ENCODE measurements around the gene KCNAB1. TPM values are rescaled to one million over a fixed set of nuclear protein-coding genes. Genes with fewer than 3 reads are reported as not detected.

Gene KCNAB1
- total RNA-seq, 1 donor from 2014 or later, result 16.5 TPM

DNA sequence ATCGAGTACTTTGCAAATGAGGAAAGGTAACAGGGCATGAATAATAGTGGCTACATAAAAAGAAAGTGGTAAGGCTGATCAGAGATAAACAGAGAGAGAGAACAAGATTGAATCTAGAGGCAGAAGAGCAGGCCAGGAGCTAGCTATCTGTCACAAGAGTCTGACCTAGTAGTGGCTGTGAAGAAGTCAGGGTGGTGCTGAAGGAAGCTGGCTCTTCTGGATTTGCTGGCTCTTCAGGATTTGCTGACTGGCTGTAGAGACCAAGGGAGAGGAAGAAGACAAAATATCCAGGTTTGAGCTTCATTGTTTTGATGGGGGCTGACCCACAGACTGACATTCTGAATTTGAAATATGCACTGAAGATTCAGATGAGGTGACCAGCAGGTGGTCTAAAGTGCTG, 292.2 kb downstream of the KCNAB1 start:
- DNase-seq, result no peak
- Mint-ChIP-seq H3K27ac (ENCODE audit: unreplicated experiment) (peak overlapping the region; percentile 93), H3K4me1 (ENCODE audit: low read depth, unreplicated experiment) (peaks cover 35% of the 10 kb centered on the region), H3K36me3 (ENCODE audit: unreplicated experiment) (peaks cover 5% of the 10 kb centered on the region), H3K9me3 (ENCODE audit: unreplicated experiment) (peaks cover 7% of the 10 kb centered on the region), H3K27me3 (ENCODE audit: unreplicated experiment) (peaks cover 6% of the 10 kb centered on the region), H3K4me3 (ENCODE audit: unreplicated experiment) (peak overlapping the region; percentile 34)
- TF ChIP-seq, protein P1, sequence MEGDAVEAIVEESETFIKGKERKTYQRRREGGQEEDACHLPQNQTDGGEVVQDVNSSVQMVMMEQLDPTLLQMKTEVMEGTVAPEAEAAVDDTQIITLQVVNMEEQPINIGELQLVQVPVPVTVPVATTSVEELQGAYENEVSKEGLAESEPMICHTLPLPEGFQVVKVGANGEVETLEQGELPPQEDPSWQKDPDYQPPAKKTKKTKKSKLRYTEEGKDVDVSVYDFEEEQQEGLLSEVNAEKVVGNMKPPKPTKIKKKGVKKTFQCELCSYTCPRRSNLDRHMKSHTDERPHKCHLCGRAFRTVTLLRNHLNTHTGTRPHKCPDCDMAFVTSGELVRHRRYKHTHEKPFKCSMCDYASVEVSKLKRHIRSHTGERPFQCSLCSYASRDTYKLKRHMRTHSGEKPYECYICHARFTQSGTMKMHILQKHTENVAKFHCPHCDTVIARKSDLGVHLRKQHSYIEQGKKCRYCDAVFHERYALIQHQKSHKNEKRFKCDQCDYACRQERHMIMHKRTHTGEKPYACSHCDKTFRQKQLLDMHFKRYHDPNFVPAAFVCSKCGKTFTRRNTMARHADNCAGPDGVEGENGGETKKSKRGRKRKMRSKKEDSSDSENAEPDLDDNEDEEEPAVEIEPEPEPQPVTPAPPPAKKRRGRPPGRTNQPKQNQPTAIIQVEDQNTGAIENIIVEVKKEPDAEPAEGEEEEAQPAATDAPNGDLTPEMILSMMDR (IDR thresholded peaks at IDR 0.05; ENCODE audit: partially characterized antibody, unreplicated experiment), result no peak

GRCh38 chr3:156413293-156413892, 293.0 kb downstream of the KCNAB1 start:
- Mint-ChIP-seq H3K4me1 (ENCODE audit: low read depth, unreplicated experiment) (peaks cover 39% of the 10 kb centered on the region), H3K36me3 (ENCODE audit: unreplicated experiment) (peaks cover 5% of the 10 kb centered on the region)

GRCh38 chr3:156416846-156417558, 296.6 kb downstream of the KCNAB1 start:
- peaks cover 7% of the 10 kb centered on the region for H3K27me3 Mint-ChIP-seq (ENCODE audit: unreplicated experiment)
- peaks cover 10% of the 10 kb centered on the region for H3K9me3 Mint-ChIP-seq (ENCODE audit: unreplicated experiment)

More at GRCh38 chr3:156413293-156413892, 293.0 kb downstream of the KCNAB1 start:
- TF ChIP-seq, protein P1 (IDR thresholded peaks at IDR 0.05; ENCODE audit: partially characterized antibody, unreplicated experiment), result no peak
- Mint-ChIP-seq H3K27me3 (ENCODE audit: unreplicated experiment) (peaks cover 7% of the 10 kb centered on the region), H3K4me3 (ENCODE audit: unreplicated experiment) (peak overlapping the region; percentile 34), H3K27ac (ENCODE audit: unreplicated experiment) (peak overlapping the region; percentile 93), H3K9me3 (ENCODE audit: unreplicated experiment) (peaks cover 10% of the 10 kb centered on the region)
- no peak for DNase-seq

GRCh38 chr3:156417559-156418132, 297.3 kb downstream of the KCNAB1 start:
- peaks cover 10% of the 10 kb centered on the region for H3K9me3 Mint-ChIP-seq (ENCODE audit: unreplicated experiment)
- peaks cover 7% of the 10 kb centered on the region for H3K27me3 Mint-ChIP-seq (ENCODE audit: unreplicated experiment)
- H3K4me3 Mint-ChIP-seq (ENCODE audit: unreplicated experiment), result peak overlapping the region; percentile 76
- peak overlapping the region; percentile 95 for H3K27ac Mint-ChIP-seq (ENCODE audit: unreplicated experiment)
- TF ChIP-seq, protein P1 (IDR thresholded peaks at IDR 0.05; ENCODE audit: partially characterized antibody, unreplicated experiment), result no peak
- no peak for DNase-seq
- peaks cover 9% of the 10 kb centered on the region for H3K36me3 Mint-ChIP-seq (ENCODE audit: unreplicated experiment)
- peaks cover 41% of the 10 kb centered on the region for H3K4me1 Mint-ChIP-seq (ENCODE audit: low read depth, unreplicated experiment)

More at GRCh38 chr3:156416846-156417558, 296.6 kb downstream of the KCNAB1 start:
- Mint-ChIP-seq H3K36me3 (ENCODE audit: unreplicated experiment) (peaks cover 9% of the 10 kb centered on the region), H3K4me1 (ENCODE audit: low read depth, unreplicated experiment) (peaks cover 44% of the 10 kb centered on the region), H3K27ac (ENCODE audit: unreplicated experiment) (peak overlapping the region; percentile 95), H3K4me3 (ENCODE audit: unreplicated experiment) (peak overlapping the region; percentile 76)
- peak; percentile 67 for DNase-seq
- TF ChIP-seq, protein P1 (IDR thresholded peaks at IDR 0.05; ENCODE audit: partially characterized antibody, unreplicated experiment), result peak; percentile 16
